GM21367 (cell line): ENCODE measurements around the gene ACSBG1.

ENCODE experiments used
- ATAC-seq: cut with Tn5 transposase; IDR thresholded peaks from one replicate; pipeline ENCODE4 v1.9.1; 2021; ENCODE audit not compliant: unreplicated experiment

Gene ACSBG1

GRCh38 chr15:78234515-78235040 lies at the start of gene ACSBG1:
TSS of gene ACSBG1 (minus strand) at chr15:78234565. CDS start at chr15:78234501, 64 bp downstream.
- ATAC-seq: no peak

- no peak for ATAC-seq
These were observed 48.0 kb upstream of the ACSBG1 start for GRCh38 chr15:78282324-78282723.

DNA sequence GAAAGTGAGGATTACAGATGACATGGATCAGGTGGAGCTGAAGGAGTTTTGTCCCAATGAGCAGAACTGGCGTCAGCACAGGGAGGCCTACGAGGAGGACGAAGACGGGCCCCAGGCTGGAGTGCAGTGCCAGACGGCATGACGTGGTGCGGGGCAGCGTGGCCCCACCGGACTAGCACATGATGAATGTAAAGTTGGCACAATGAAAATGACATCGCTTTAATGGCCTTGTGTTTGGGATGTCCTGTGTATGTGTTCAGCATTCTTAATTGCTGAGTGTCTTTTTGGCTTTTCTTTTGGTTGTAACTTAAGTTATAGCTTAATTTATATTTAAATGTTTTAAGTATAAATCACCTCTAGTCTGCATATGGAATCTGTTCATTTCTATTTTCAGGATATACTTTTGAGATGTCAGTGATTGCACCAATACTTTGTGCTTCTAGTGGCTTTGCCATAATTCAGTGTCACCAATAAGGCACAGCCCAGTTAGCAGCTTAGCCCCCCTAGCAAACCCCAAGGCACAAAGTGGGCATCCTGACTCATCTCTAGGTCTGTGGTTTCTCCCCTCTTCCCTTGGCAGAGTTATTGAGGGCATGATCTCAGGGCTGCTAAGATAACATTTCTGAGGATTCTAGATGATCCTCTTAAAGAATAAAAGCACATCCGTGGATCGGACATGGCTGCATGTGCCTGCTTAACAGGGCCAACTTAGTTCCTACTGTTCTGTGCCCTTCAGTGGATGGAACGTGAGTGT lies 46.1 kb upstream of the ACSBG1 start:
- no peak for ATAC-seq

DNA sequence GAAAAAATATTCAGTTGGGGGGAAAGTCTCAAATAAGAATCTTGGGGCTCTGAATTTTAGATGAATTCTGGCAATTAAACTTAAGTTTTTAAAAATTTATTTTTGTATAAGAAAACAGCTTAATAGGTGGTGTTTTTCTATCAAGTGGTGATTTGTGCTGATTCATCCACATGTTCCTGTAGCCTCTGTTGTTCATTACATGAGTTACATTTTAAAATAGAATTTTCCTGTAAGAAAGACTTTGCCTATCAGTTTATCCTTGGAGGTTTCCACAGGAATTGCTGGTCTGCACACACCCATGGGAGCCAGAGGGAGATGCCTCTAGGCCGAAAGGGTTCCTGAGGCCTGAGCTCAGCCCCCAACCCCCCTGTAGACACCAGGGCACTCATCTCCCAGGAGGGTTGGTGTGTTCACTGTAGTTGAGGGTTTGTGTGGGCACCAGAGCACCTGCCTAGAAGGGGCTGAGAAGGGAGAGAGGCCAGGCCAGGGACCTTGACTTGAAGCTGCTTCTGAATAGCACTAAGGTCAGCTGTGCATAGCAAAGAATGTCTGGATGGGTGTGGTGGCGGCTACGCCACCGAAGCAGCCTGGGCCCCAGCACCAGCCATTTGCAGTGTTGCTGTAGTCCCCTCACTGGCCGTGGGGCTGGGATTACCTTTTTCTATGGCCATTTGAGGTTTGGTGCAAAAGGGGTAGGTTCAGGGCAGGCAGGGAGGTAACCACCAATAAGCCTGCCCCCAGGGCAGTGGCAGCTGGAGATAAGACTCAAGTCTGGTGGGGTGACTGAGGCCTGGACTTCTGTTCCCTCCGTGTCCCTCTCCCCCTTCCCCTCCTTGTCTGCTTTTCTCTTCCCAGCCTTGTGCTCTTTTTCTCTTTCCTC lies 41.9 kb upstream of the ACSBG1 start:
- no peak for ATAC-seq

DNA sequence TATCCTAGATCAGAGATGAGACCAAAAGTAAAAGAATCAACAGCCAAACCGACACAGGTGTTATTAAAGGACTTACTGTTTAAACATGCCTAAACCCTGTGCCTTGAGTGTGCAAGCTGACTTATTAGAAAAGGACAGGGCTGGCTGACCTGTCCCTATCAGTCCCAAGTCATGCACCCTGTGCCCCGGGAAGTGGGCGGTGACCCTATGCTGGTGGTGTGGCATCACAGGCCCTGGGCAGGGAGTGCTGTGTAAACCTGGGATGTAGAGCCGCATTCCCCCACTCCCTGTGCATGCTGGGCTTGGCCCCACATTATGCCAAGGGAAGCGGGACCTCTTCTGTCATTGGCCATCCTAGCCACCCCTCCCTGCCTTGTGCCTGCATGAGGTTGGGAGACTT lies 40.6 kb upstream of the ACSBG1 start:
- no peak for ATAC-seq

- ATAC-seq: no peak
These were observed 38.4 kb upstream of the ACSBG1 start for GRCh38 chr15:78272776-78273175.

DNA sequence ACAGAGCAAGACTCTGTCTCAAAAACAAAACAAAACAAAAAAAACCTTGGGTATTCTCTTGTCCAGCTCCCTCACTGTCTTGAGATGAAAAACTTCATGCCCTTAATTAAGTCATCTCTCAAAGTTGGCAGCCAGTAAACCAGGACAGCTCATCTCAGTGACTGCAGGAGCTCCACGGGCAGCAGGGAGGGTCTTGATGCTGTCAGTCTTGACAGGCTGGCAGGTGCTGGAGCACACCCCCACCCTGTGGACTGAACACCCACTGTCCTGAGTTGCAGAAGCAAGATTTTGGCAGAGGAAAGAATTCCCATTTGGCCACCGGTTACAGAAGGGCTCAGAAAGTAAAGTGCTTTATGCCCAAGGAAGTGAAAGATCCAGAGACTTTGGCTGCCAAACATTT lies 38.0 kb upstream of the ACSBG1 start:
- no peak for ATAC-seq

GRCh38 chr15:78266806-78267205 lies 32.4 kb upstream of the ACSBG1 start:
- ATAC-seq: no peak

DNA sequence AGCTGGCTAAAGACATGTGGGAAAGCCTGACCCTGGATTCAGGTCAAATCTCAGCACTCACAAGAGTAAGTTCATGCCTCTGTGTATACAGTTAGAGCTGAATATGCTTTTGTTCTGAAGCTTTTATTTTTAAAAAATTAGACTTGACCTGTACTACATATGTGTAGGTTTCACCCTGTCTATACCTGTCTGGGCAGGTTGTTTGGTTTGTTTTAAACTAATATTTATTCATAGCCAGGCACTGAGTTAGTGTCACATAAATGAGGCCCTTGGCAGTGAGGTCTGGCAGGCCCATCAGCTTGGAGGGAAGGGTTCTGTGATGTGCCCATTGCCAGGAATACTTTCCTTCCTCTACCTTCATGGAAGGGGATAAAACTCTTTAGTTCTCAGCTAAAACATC lies 31.9 kb upstream of the ACSBG1 start:
- ATAC-seq: no peak

- no peak for ATAC-seq
These were observed 31.4 kb upstream of the ACSBG1 start for GRCh38 chr15:78265752-78266224.

GRCh38 chr15:78265137-78265460 lies 30.7 kb upstream of the ACSBG1 start:
- no peak for ATAC-seq

- no peak for ATAC-seq
These were observed 30.2 kb upstream of the ACSBG1 start, which contains the start of gene DNAJA4 for GRCh38 chr15:78264304-78265136. TSS of gene DNAJA4 (plus strand) at chr15:78264562. CDS start at chr15:78264764, 202 bp downstream.

- no peak for ATAC-seq
These were observed 29.5 kb upstream of the ACSBG1 start for GRCh38 chr15:78263907-78264303.

DNA sequence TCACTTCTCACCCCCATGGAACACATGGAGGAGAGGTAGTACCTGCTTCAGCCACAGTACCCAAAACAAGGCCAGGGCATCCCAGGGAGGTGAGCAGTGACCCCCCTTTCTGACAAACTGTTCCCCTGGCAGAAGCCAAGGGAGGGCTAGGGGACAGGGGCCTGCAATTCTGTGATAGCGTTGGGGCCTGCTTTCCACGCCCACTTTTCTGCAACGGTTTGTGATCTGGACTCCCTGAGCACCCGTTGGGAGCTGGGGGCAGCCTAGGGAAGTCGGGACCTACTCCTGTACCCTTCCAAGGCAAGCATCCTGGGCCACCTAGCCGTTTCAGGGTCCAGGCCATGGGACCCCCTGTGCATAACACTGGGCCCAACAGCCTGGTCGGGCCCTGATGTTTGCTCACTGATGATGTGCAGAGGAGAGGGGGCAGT lies 29.0 kb upstream of the ACSBG1 start:
- no peak for ATAC-seq

- no peak for ATAC-seq
These were observed 26.7 kb upstream of the ACSBG1 start for GRCh38 chr15:78261062-78261461.

- no peak for ATAC-seq
These were observed 26.1 kb upstream of the ACSBG1 start for GRCh38 chr15:78260489-78260888.

DNA sequence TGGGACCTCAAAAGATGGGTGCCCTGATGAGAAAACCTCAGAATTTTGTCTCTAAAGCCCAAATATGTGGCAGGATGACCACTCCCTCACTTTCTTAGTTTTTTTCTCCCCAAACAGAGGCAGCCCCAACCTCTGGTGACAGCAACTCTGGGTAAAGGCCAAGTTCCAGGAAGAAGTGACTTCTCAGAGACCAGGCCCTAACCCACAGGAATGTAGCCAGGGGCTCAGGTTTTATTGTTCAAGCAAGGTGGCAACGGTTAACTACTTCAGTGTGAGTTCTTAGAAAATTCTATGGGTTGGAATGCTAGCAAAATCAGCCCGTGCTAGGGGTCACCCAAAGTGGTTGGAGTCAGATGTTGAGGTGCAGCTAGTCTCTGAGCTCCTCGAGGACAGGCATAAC lies 24.9 kb upstream of the ACSBG1 start:
- no peak for ATAC-seq

GRCh38 chr15:78257681-78258080 lies 23.3 kb upstream of the ACSBG1 start:
- no peak for ATAC-seq

DNA sequence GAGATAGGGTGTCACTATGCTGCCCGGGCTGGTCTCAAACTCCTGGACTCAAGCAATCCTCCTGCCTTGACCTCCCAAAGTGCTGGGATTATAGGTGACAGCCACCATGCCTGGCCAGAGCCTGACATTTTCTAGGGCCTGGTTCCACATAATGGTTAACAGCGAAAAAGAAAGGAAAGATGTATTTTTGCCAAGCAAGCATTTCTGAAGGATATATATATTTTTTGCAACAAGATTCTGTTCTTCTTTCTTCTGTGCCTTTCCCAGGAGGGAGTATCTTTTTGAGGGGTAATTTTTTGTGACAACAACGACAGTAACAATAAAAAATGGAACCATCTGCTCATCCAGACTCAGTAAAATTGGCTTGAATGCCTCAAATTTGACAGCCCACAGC lies 21.7 kb upstream of the ACSBG1 start:
- ATAC-seq: no peak

DNA sequence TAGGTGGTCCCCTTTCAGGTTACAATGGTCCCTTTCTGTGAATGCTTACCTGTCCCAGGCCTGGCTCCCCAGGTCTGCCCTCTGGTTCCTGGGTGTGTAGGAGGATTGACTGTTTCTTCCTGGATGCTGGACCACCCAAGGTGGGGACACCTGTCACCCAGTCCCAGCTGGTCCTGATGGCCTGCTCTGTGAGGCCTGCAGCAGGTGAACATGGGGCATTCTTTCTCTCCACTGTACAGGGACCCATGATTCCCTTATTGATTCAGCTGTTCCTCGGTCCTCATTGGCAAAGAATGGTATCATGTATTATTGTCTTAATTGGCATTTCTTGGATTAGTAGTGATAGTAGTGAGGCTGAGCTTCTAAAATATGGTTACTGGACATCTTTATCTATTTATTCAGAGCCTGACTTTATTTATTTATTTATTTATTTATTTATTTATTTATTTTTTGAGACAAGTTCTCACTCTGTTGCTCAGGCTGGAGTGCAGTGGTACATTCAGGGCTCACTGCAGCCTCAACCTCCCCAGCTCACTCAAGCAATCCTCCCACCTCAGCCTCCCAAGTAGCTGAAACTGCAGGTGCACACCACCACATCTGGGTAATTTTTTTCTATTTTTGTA lies 21.2 kb upstream of the ACSBG1 start:
- ATAC-seq: no peak

GRCh38 chr15:78251136-78251535 lies 16.8 kb upstream of the ACSBG1 start:
- ATAC-seq: no peak
